ENCODE measurements around the gene SSBP2. TPM values are rescaled to one million over a fixed set of nuclear protein-coding genes. Genes with fewer than 3 reads are reported as not detected.

SSBP2 gene
- total and polyA plus RNA-seq, 4 donors, result 17.2 to 99.9 (median 27.3) TPM

- Histone ChIP-seq H3K36me3 (ENCODE audit: control insufficient read depth in 4 of 4, insufficient read depth in 4 of 4, low read length in 4 of 4) (no peaks in the 10 kb centered on the region), H3K9me3 (ENCODE audit: control insufficient read depth in 4 of 4, insufficient read depth in 3 of 4, low read length in 3 of 4) (no peaks in the 10 kb centered on the region), H3K27ac (ENCODE audit: low read depth in 1 of 2, low read length in 1 of 2) (no peak overlapping the region), H3K4me3 (no peak overlapping the region), H3K9ac (ENCODE audit: insufficient read depth in 1 of 2, low read length in 2 of 2) (no peak overlapping the region), H3K4me1 (ENCODE audit: control insufficient read depth in 5 of 5, insufficient read depth in 5 of 5, low read length in 5 of 5) (no peaks in the 10 kb centered on the region), H3K27me3 (ENCODE audit: control insufficient read depth in 3 of 3, insufficient read depth in 3 of 3, low read length in 2 of 3) (no peaks in the 10 kb centered on the region)
- no peak for TF ChIP-seq CTCF (IDR thresholded peaks at IDR 0.05; ENCODE audit: control extremely low read depth, extremely low read depth)
- ATAC-seq (ENCODE audit: insufficient read depth, low FRiP score), result no peak
- WGBS, 2 donors, result 84 to 88% methylated on average over 4 of the region's 4 CpGs
- DNase-seq, result no peak
Observed at GRCh38 chr5:81388169-81388568, 362.7 kb downstream of the SSBP2 start.

DNA sequence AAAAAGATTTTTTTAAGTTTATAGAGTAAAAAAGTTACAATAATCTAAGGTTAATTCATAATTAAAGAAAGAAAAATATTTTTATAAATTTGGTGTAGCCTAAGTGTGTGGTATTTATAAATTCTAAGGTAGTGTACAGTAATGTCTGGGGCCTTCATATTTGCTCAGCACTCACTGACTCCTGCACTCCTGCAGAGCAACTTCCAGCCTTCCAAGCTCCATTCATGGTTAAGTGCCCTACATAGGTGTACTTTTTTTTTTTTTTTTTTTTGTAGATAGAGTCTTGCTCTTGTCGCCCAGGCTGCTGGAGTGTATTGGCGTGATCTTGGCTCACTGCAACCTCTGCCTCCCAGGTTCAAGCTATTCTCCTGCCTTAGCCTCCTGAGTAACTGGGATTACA lies 367.0 kb downstream of the SSBP2 start:
- Histone ChIP-seq H3K9ac (ENCODE audit: insufficient read depth in 1 of 2, low read length in 2 of 2) (no peak overlapping the region), H3K27ac (ENCODE audit: low read depth in 1 of 2, low read length in 1 of 2) (no peak overlapping the region), H3K4me1 (ENCODE audit: control insufficient read depth in 5 of 5, insufficient read depth in 5 of 5, low read length in 5 of 5) (no peaks in the 10 kb centered on the region), H3K4me3 (no peak overlapping the region), H3K9me3 (ENCODE audit: control insufficient read depth in 4 of 4, insufficient read depth in 3 of 4, low read length in 3 of 4) (no peaks in the 10 kb centered on the region), H3K27me3 (ENCODE audit: control insufficient read depth in 3 of 3, insufficient read depth in 3 of 3, low read length in 2 of 3) (no peaks in the 10 kb centered on the region), H3K36me3 (ENCODE audit: control insufficient read depth in 4 of 4, insufficient read depth in 4 of 4, low read length in 4 of 4) (no peaks in the 10 kb centered on the region)
- WGBS, 2 donors, result 74 to 83% methylated on average over 2 of the region's 2 CpGs
- DNase-seq, result peak in 2 of 3 donors; percentile 29 to 58
- no peak for TF ChIP-seq CTCF (IDR thresholded peaks at IDR 0.05; ENCODE audit: control extremely low read depth, extremely low read depth)
- ATAC-seq (ENCODE audit: insufficient read depth, low FRiP score), result no peak

- H3K36me3 ChIP-seq (ENCODE audit: control insufficient read depth in 4 of 4, insufficient read depth in 4 of 4, low read length in 4 of 4), result no peaks in the 10 kb centered on the region
- no peak for DNase-seq
- H3K27me3 ChIP-seq (ENCODE audit: control insufficient read depth in 3 of 3, insufficient read depth in 3 of 3, low read length in 2 of 3), result no peaks in the 10 kb centered on the region
- H3K27ac ChIP-seq (ENCODE audit: low read depth in 1 of 2, low read length in 1 of 2), result no peak overlapping the region
- H3K9ac ChIP-seq (ENCODE audit: insufficient read depth in 1 of 2, low read length in 2 of 2), result no peak overlapping the region
- H3K4me3 ChIP-seq, result no peak overlapping the region
- no peaks in the 10 kb centered on the region for H3K9me3 ChIP-seq (ENCODE audit: control insufficient read depth in 4 of 4, insufficient read depth in 3 of 4, low read length in 3 of 4)
- TF ChIP-seq CTCF (IDR thresholded peaks at IDR 0.05; ENCODE audit: control extremely low read depth, extremely low read depth), result no peak
- H3K4me1 ChIP-seq (ENCODE audit: control insufficient read depth in 5 of 5, insufficient read depth in 5 of 5, low read length in 5 of 5), result no peaks in the 10 kb centered on the region
- WGBS, 2 donors, result 96 to 97% methylated on average over 2 of the region's 2 CpGs
- ATAC-seq (ENCODE audit: insufficient read depth, low FRiP score), result no peak
Observed at GRCh38 chr5:81371354-81371876, 379.5 kb downstream of the SSBP2 start.

GRCh38 chr5:81370912-81371311 lies 380.0 kb downstream of the SSBP2 start:
- H3K36me3 ChIP-seq (ENCODE audit: control insufficient read depth in 4 of 4, insufficient read depth in 4 of 4, low read length in 4 of 4), result no peaks in the 10 kb centered on the region
- no peak overlapping the region for H3K27ac ChIP-seq (ENCODE audit: low read depth in 1 of 2, low read length in 1 of 2)
- no peak for TF ChIP-seq CTCF (IDR thresholded peaks at IDR 0.05; ENCODE audit: control extremely low read depth, extremely low read depth)
- no peak overlapping the region for H3K9ac ChIP-seq (ENCODE audit: insufficient read depth in 1 of 2, low read length in 2 of 2)
- H3K9me3 ChIP-seq (ENCODE audit: control insufficient read depth in 4 of 4, insufficient read depth in 3 of 4, low read length in 3 of 4), result no peaks in the 10 kb centered on the region
- H3K4me3 ChIP-seq, result no peak overlapping the region
- no peaks in the 10 kb centered on the region for H3K4me1 ChIP-seq (ENCODE audit: control insufficient read depth in 5 of 5, insufficient read depth in 5 of 5, low read length in 5 of 5)
- ATAC-seq (ENCODE audit: insufficient read depth, low FRiP score) (no peak), DNase-seq (no peak)
- no peaks in the 10 kb centered on the region for H3K27me3 ChIP-seq (ENCODE audit: control insufficient read depth in 3 of 3, insufficient read depth in 3 of 3, low read length in 2 of 3)

Measured in lung (tissue), 12 donors.